ENCODE data around the gene PSIP1.

GRCh38 chr9:15417626-15418025, 93.1 kb downstream of the PSIP1 start:
- TF ChIP-seq CTCF (IDR thresholded peaks at IDR 0.05) (no peak), POLR2A (IDR thresholded peaks at IDR 0.05) (no peak)
